DND-41 (cell line): ENCODE data around the gene ARHGAP18.

Source experiments
- ATAC-seq: fragments of 200-7000 bp; cut with Tn5 transposase; 3 replicates; pipeline ENCODE4 v1.9.1; 2021; ENCODE audit warnings: low read depth; ENCODE audit not compliant: insufficient read depth
- DNase-seq: peaks from one replicate; pipeline ENCODE4 v3.0.0-alpha.2; 2020
- H2AFZ ChIP-seq: 2 replicates; pipeline ENCODE4 v1.6.0; 2012; ENCODE audit warnings: low read depth, low read length
- H3K27ac ChIP-seq: 2 replicates; pipeline ENCODE4 v1.5.1; 2012; ENCODE audit warnings: low read length, inconsistent platforms
- H3K27me3 ChIP-seq: fragments of 200-600 bp; sonication (generic); 2 replicates; pipeline ENCODE4 v1.6.0; 2012; ENCODE audit warnings: low read length, mild to moderate bottlenecking, inconsistent platforms; ENCODE audit not compliant: insufficient read depth, poor library complexity
- H3K36me3 ChIP-seq: 2 replicates; pipeline ENCODE4 v1.5.1; 2012; ENCODE audit warnings: low read length, inconsistent platforms; ENCODE audit not compliant: insufficient read depth
- H3K4me1 ChIP-seq: 2 replicates; pipeline ENCODE4 v1.5.1; 2012; ENCODE audit warnings: mild to moderate bottlenecking, low read length; ENCODE audit not compliant: insufficient read depth
- H3K4me2 ChIP-seq: 2 replicates; pipeline ENCODE4 v1.6.0; 2012; ENCODE audit warnings: mild to moderate bottlenecking, moderate library complexity, low read length, inconsistent platforms; ENCODE audit not compliant: insufficient read depth
- H3K4me3 ChIP-seq, 2 experiments: fragments of 200-600 bp in 1 of 2; shearing (Covaris generic) in 1 of 2; 2 replicates each; pipeline ENCODE4 v1.5.1; 2012 to 2016; ENCODE audit warnings: inconsistent platforms in 2 of 2, low read length in 2 of 2, mild to moderate bottlenecking in 2 of 2, low read depth in 1 of 2, moderate library complexity in 1 of 2
- H3K79me2 ChIP-seq: 2 replicates; pipeline ENCODE4 v1.6.0; 2012; ENCODE audit warnings: low read length, inconsistent platforms; ENCODE audit not compliant: insufficient read depth
- H3K9ac ChIP-seq: 2 replicates; pipeline ENCODE4 v1.6.0; 2012; ENCODE audit warnings: low read depth, mild to moderate bottlenecking, inconsistent platforms, low read length, moderate library complexity
- H3K9me3 ChIP-seq: 2 replicates; pipeline ENCODE4 v1.5.1; 2012; ENCODE audit warnings: low read length, moderate library complexity, mild to moderate bottlenecking, inconsistent platforms; ENCODE audit not compliant: insufficient read depth, severe bottlenecking
- H4K20me1 ChIP-seq: 2 replicates; pipeline ENCODE4 v1.6.0; 2012; ENCODE audit warnings: low read length; ENCODE audit not compliant: insufficient read depth
- EZH2 ChIP-seq: IDR thresholded peaks from 3 replicates; pipeline ENCODE4 v1.6.1; 2012; ENCODE audit warnings: borderline replicate concordance, low read depth, mild to moderate bottlenecking, moderate library complexity, low read length, inconsistent platforms; ENCODE audit not compliant: severe bottlenecking
- TF ChIP-seq, protein P1 (sequence below): IDR thresholded peaks from 2 replicates; pipeline ENCODE4 v1.5.1; 2012; ENCODE audit warnings: borderline replicate concordance, low read length, moderate library complexity, mild to moderate bottlenecking; ENCODE audit not compliant: poor library complexity, severe bottlenecking; ENCODE audit errors: extremely low read depth

Gene ARHGAP18

GRCh38 chr6:129608886-129609537 lies 101.0 kb downstream of the ARHGAP18 start:
- Histone ChIP-seq H3K36me3 (no peaks in the 10 kb centered on the region), H3K79me2 (no peaks in the 10 kb centered on the region), H3K4me2 (no peak overlapping the region), H2AFZ (no peak overlapping the region), H3K4me1 (no peaks in the 10 kb centered on the region), H3K9ac (no peak overlapping the region), H3K9me3 (no peaks in the 10 kb centered on the region), H3K27me3 (no peaks in the 10 kb centered on the region), H4K20me1 (no peaks in the 10 kb centered on the region), H3K4me3 (no peak overlapping the region), H3K27ac (no peak overlapping the region)
- no peak for ATAC-seq
- no peak for TF ChIP-seq EZH2
- TF ChIP-seq, protein P1, sequence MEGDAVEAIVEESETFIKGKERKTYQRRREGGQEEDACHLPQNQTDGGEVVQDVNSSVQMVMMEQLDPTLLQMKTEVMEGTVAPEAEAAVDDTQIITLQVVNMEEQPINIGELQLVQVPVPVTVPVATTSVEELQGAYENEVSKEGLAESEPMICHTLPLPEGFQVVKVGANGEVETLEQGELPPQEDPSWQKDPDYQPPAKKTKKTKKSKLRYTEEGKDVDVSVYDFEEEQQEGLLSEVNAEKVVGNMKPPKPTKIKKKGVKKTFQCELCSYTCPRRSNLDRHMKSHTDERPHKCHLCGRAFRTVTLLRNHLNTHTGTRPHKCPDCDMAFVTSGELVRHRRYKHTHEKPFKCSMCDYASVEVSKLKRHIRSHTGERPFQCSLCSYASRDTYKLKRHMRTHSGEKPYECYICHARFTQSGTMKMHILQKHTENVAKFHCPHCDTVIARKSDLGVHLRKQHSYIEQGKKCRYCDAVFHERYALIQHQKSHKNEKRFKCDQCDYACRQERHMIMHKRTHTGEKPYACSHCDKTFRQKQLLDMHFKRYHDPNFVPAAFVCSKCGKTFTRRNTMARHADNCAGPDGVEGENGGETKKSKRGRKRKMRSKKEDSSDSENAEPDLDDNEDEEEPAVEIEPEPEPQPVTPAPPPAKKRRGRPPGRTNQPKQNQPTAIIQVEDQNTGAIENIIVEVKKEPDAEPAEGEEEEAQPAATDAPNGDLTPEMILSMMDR, result no peak
- DNase-seq, result no peak

DNA sequence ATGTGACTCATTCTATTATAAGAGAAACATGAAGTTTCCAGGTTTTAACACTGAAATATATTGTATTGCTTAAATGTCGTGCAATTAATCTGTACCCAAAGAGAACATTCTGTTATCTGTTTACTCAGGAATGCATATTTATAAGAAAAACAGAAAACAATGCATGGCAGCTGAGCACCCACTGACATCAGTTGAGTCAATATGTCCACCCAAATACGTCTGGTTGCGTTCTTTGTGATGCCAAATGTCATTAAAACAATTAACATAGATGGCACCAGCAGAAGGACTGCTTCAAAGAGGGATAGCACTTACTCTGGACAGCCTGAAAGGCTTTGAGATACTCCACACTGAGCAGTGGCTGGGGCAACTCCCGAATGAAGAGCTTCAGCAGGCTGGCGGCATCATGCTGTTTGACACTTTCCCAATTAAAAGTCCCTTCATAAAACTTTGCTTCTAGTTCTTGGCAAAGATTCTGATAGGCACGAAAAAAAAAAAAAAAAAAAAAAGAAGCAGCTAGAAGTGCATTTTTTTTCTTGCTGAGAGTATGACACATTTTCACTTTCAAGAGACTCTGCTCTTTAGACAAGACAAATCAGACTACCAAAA lies 102.3 kb downstream of the ARHGAP18 start:
- H2AFZ ChIP-seq, result no peak overlapping the region
- H3K27me3 ChIP-seq, result no peaks in the 10 kb centered on the region
- ATAC-seq (no peak), DNase-seq (no peak)
- H3K9me3 ChIP-seq, result no peaks in the 10 kb centered on the region
- H3K36me3 ChIP-seq, result no peaks in the 10 kb centered on the region
- H3K4me2 ChIP-seq, result no peak overlapping the region
- H3K79me2 ChIP-seq, result no peaks in the 10 kb centered on the region
- H3K27ac ChIP-seq, result no peak overlapping the region
- no peak overlapping the region for H3K9ac ChIP-seq
- H4K20me1 ChIP-seq, result no peaks in the 10 kb centered on the region
- TF ChIP-seq, protein P1, result no peak
- TF ChIP-seq EZH2, result no peak
- no peaks in the 10 kb centered on the region for H3K4me1 ChIP-seq
- H3K4me3 ChIP-seq, result no peak overlapping the region

GRCh38 chr6:129606664-129607063 lies 103.3 kb downstream of the ARHGAP18 start:
- no peaks in the 10 kb centered on the region for H4K20me1 ChIP-seq
- H3K4me3 ChIP-seq, result no peak overlapping the region
- H3K4me1 ChIP-seq, result no peaks in the 10 kb centered on the region
- H3K9me3 ChIP-seq, result no peaks in the 10 kb centered on the region
- H3K9ac ChIP-seq, result no peak overlapping the region
- no peak overlapping the region for H3K4me2 ChIP-seq
- DNase-seq (no peak), ATAC-seq (no peak)
- H2AFZ ChIP-seq, result no peak overlapping the region
- H3K27me3 ChIP-seq, result no peaks in the 10 kb centered on the region
- TF ChIP-seq, protein P1, result no peak
- TF ChIP-seq EZH2, result no peak
- H3K27ac ChIP-seq, result no peak overlapping the region
- H3K36me3 ChIP-seq, result no peaks in the 10 kb centered on the region
- no peaks in the 10 kb centered on the region for H3K79me2 ChIP-seq
